Activated T-helper 1 cell treated with anti-CD3 and anti-CD28 coated beads, Interleukin-12 subunit alpha, Interleukin-12 subunit beta, Interleukin-2, Interleukin-4 antibody, amounts not matched to agents 30 ng/mL and 10 ng/mL and 1 ng/mL, durations not matched to agents 14 hours and 24 hours and 36 hours (primary cell): ENCODE data around the gene SPTBN1. TPM values are rescaled to one million over a fixed set of nuclear protein-coding genes. Genes with fewer than 3 reads are reported as not detected.

ENCODE experiments used
- DNase-seq: peaks from one replicate; pipeline ENCODE4 v3.0.0; 2021; ENCODE audit warnings: low spot score
- H3K27ac Mint-ChIP-seq: one replicate; pipeline ENCODE4 v1.8.0; 2021; ENCODE audit warnings: mild to moderate bottlenecking, mixed read lengths
- H3K27me3 Mint-ChIP-seq: one replicate; pipeline ENCODE4 v1.8.0; 2022; ENCODE audit warnings: mild to moderate bottlenecking, moderate library complexity, mixed read lengths; ENCODE audit not compliant: insufficient read depth
- H3K36me3 Mint-ChIP-seq: one replicate; pipeline ENCODE4 v1.8.0; 2021; ENCODE audit warnings: low read depth, mixed read lengths
- H3K4me1 Mint-ChIP-seq: one replicate; pipeline ENCODE4 v1.8.0; 2021; ENCODE audit warnings: low read depth, mixed read lengths
- H3K4me3 Mint-ChIP-seq: one replicate; pipeline ENCODE4 v1.8.0; 2021; ENCODE audit warnings: mild to moderate bottlenecking, moderate library complexity, mixed read lengths
- H3K9me3 Mint-ChIP-seq: one replicate; pipeline ENCODE4 v1.8.0; 2021; ENCODE audit warnings: mixed read lengths
- intact Hi-C: fragments of 100-400 bp; cut with micrococcal nuclease; formaldehyde crosslinking; loops from one replicate; pipeline ENCODE4 v1.15.1; 2024
- total RNA-seq: library from RNA; stranded (reverse); gene quantifications from 2 replicates; pipeline ENCODE4 v1.2.3, GENCODE V29; 2022

The SPTBN1 gene
- total RNA-seq, 1 donor from 2014 or later: 64.2 TPM

- H3K9me3 Mint-ChIP-seq: no peaks in the 10 kb centered on the region
- H3K27me3 Mint-ChIP-seq: no peaks in the 10 kb centered on the region
- peaks cover 94% of the 10 kb centered on the region for H3K4me1 Mint-ChIP-seq
- intact Hi-C loops: no loop called here
- H3K4me3 Mint-ChIP-seq: peak overlapping the region; percentile 79
- DNase-seq: no peak
- H3K36me3 Mint-ChIP-seq: peaks cover 15% of the 10 kb centered on the region
- peak overlapping the region; percentile 75 for H3K27ac Mint-ChIP-seq
These were observed 125.4 kb downstream of the SPTBN1 start for GRCh38 chr2:54581326-54582039.

DNA sequence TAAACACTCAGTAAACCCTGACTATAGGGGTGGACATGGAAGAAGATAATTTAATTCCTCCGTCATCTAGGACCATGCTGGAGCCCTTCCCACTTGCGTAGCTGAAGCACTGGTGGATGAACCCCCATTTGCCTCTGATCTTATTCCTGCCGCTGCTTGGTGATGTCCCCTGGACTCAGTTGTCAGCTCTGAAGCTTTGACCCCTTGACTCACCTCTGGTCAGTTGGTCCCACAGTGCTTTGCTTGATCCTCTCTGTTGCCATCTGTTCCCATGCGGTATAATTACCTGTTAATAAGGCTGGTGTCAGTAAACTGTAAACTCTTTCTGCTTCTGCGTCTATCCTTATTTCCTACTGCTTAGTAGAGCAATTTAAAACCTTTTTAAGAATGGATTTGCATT, 126.9 kb downstream of the SPTBN1 start:
- Mint-ChIP-seq H3K9me3 (no peaks in the 10 kb centered on the region), H3K27ac (peak overlapping the region; percentile 75), H3K27me3 (no peaks in the 10 kb centered on the region), H3K4me3 (peak overlapping the region; percentile 79), H3K36me3 (peaks cover 8% of the 10 kb centered on the region), H3K4me1 (peaks cover 94% of the 10 kb centered on the region)
- DNase-seq: no peak
- intact Hi-C loops: no loop called here

DNA sequence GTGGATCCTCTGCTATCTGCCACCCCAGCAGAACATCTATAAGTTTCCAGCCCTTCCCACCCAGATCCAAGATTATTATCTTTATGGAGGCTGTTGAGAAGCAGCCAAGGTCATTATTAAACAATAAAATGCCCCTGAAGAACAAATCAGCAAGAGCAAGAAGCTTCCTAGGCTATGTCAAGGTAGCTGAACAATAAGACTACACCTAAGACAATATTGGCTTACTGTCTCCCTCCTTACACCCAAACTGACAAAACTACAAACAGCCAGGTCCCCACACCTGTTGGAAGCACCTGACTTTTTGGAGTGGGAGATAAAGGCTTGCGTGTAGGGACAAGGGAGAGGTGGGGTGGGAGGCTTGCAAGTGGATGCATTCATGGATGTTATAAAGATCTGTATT, 128.5 kb downstream of the SPTBN1 start:
- no peaks in the 10 kb centered on the region for H3K27me3 Mint-ChIP-seq
- intact Hi-C loops: no loop called here
- peaks cover 92% of the 10 kb centered on the region for H3K4me1 Mint-ChIP-seq
- H3K9me3 Mint-ChIP-seq: no peaks in the 10 kb centered on the region
- no peak for DNase-seq
- H3K4me3 Mint-ChIP-seq: no peak overlapping the region
- H3K27ac Mint-ChIP-seq: no peak overlapping the region
- peaks cover 8% of the 10 kb centered on the region for H3K36me3 Mint-ChIP-seq

DNA sequence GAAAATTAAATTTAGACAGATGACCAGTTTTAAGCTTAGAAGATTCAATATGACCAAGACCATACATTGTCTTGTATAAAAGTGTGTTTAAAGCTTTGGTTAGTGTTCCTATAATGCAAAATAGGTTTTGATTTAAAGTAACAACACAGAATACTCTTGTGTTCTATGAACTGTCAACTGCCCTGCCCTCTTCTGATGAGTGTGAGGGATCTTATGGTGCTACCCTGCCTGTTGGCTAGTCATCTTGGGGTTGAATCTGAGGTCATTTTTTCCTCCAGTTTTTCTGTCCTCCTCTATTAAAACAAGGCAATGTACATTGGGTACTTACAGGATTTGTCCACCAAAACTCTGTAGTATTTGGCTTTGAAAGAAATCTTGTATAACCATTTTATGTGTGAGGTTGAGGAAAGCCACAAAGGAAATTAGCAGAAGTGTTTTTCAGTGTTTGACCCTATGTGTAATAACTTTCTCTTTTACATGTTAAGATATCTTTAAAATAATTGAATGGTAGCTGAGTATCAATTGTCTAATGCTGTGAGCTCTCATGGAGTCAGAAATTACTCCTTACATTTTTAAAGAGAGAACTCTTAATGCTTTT, 129.1 kb downstream of the SPTBN1 start:
- intact Hi-C loops: no loop called here
- Mint-ChIP-seq H3K9me3 (no peaks in the 10 kb centered on the region), H3K27me3 (no peaks in the 10 kb centered on the region), H3K4me3 (peak overlapping the region; percentile 58), H3K27ac (peak overlapping the region; percentile 24), H3K36me3 (peaks cover 8% of the 10 kb centered on the region), H3K4me1 (peaks cover 91% of the 10 kb centered on the region)
- no peak for DNase-seq

GRCh38 chr2:54586062-54586461, 129.9 kb downstream of the SPTBN1 start:
- Mint-ChIP-seq H3K4me3 (peak overlapping the region; percentile 58), H3K9me3 (no peaks in the 10 kb centered on the region), H3K36me3 (peaks cover 7% of the 10 kb centered on the region), H3K27me3 (no peaks in the 10 kb centered on the region), H3K4me1 (peaks cover 94% of the 10 kb centered on the region), H3K27ac (no peak overlapping the region)
- DNase-seq: no peak
- intact Hi-C loops: no loop called here

DNA sequence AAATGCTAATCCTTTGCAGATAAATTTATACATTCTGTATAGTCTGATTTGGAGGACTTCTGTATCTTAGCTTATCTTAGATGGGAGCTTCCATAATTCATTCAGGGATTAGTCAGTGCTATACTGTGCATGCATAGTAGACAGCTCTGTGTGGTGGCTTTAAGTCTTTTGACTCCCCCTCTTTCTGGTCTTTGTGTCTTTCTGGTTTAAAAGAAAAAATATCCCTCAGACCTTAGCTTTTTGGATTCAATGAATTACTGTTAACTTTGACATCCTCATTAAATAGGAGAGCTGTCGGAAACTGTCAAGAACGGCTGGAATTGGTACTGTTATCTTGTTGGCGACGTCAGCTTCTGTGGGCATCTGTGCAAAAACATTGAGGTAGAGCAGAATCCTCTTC, 130.4 kb downstream of the SPTBN1 start:
- Mint-ChIP-seq H3K9me3 (no peaks in the 10 kb centered on the region), H3K27me3 (no peaks in the 10 kb centered on the region), H3K4me3 (peak overlapping the region; percentile 12), H3K36me3 (peaks cover 7% of the 10 kb centered on the region), H3K4me1 (peaks cover 94% of the 10 kb centered on the region), H3K27ac (no peak overlapping the region)
- intact Hi-C loops: no loop called here
- DNase-seq: no peak

DNA sequence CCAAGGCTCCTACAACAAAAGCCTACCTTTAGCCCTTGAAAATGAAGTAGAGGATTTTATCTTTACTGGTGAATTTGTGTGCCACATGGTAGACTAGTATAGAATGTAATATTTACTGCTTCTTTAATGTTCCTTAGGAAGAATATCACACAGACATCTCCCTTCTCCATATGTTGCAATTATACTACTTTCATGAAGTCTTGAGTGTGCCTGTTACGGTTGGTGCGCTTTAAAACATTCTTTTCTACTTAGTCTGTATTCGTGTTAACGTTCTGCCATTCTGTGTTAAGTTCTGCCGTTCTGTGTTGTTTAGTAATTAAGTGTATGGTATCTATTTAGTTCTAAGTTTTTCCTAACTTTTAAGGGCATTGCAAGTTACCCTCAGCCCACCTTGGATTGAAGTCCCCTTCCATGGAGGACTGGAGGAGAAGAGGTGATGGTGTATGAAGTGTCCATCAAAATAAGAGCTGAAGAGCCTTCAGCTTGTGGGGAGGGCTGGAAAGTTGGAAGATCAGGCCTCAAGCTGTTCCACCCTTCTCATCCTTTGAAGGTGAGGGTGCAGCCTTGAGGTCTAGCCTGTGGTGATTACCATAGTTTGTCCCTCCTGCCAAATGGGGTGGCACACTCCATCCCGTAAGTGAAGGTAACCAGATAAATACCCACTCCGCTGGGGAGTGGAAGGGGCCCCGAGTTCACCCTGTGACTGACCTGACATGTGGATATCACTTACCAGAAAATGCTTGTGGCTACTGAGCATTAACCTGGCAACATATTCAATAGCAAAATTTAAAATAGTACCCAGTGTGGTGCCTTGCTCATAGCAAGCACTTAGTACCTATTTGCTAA, 131.3 kb downstream of the SPTBN1 start:
- H3K4me1 Mint-ChIP-seq: peaks cover 90% of the 10 kb centered on the region
- H3K27ac Mint-ChIP-seq: peak overlapping the region; percentile 64
- no peaks in the 10 kb centered on the region for H3K9me3 Mint-ChIP-seq
- DNase-seq: no peak
- intact Hi-C loops: no loop called here
- peak overlapping the region; percentile 50 for H3K4me3 Mint-ChIP-seq
- peaks cover 7% of the 10 kb centered on the region for H3K36me3 Mint-ChIP-seq
- H3K27me3 Mint-ChIP-seq: no peaks in the 10 kb centered on the region

DNA sequence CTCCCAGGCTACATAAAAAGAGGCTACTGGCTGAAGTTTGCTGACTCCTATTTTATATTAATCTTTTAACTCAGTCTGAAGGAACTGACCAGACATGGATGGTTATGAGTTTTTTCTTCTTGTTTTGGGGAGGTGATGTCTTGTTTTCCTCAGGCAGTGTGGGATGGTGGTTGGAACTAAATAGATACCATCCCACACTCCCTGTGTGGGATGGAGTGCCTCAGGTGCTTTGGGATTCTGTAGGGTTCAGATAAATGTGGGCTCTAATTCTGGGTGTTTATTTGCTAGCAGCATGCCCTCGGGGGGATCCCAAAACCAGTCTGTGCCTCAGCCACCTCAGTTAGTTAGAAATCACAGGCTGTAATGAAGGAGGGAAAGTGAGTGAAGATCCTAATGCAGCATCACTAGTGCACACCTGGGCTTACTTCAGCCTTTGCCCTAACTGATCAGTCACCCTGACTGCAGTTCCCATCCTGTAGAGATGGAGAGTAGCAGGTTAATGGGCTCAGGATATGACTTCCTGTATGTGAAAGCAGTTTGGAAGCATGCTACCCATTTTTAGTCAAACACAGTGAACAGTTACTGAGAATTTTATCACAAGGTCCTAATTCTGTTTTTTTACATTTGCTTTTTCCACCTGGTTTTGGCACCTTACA, 132.2 kb downstream of the SPTBN1 start:
- intact Hi-C loops: no loop called here

DNA sequence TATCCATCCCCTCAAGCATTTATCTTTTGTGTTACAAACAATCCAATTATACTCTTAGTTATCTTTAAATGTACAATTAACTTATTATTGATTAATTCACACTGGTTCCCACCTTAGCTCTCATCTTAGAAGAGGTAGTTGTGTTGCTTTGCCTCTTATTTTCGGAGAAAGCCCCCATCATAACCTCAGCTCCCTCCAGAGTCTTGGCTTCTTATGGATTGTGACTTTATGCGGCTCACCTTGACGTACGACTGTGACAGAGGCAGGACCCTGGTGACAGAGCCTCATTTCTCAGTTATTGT, 132.9 kb downstream of the SPTBN1 start:
- H3K36me3 Mint-ChIP-seq: peaks cover 13% of the 10 kb centered on the region
- peaks cover 85% of the 10 kb centered on the region for H3K4me1 Mint-ChIP-seq
- intact Hi-C loops: loop anchor here (1.0 kb wide), 5 partner anchors 8 to 17 kb away; no protein-coding TSS in a partner anchor
- H3K9me3 Mint-ChIP-seq: no peaks in the 10 kb centered on the region
- no peak for DNase-seq
- peak overlapping the region; percentile 70 for H3K4me3 Mint-ChIP-seq
- H3K27me3 Mint-ChIP-seq: no peaks in the 10 kb centered on the region
- H3K27ac Mint-ChIP-seq: peak overlapping the region; percentile 88

More for the DNA sequence above, 132.2 kb downstream of the SPTBN1 start:
- Mint-ChIP-seq H3K4me1 (peaks cover 88% of the 10 kb centered on the region), H3K27ac (peak overlapping the region; percentile 81), H3K9me3 (no peaks in the 10 kb centered on the region), H3K27me3 (no peaks in the 10 kb centered on the region), H3K4me3 (peak overlapping the region; percentile 48), H3K36me3 (peaks cover 11% of the 10 kb centered on the region)
- DNase-seq: no peak

GRCh38 chr2:54589340-54590215, 133.5 kb downstream of the SPTBN1 start:
- H3K4me1 Mint-ChIP-seq: peaks cover 79% of the 10 kb centered on the region
- intact Hi-C loops: loop anchor here (1.0 kb wide), 5 partner anchors 8 to 17 kb away; no protein-coding TSS in a partner anchor
- peaks cover 14% of the 10 kb centered on the region for H3K36me3 Mint-ChIP-seq
- peak overlapping the region; percentile 70 for H3K4me3 Mint-ChIP-seq
- no peak for DNase-seq
- H3K9me3 Mint-ChIP-seq: no peaks in the 10 kb centered on the region
- no peaks in the 10 kb centered on the region for H3K27me3 Mint-ChIP-seq
- peak overlapping the region; percentile 88 for H3K27ac Mint-ChIP-seq

DNA sequence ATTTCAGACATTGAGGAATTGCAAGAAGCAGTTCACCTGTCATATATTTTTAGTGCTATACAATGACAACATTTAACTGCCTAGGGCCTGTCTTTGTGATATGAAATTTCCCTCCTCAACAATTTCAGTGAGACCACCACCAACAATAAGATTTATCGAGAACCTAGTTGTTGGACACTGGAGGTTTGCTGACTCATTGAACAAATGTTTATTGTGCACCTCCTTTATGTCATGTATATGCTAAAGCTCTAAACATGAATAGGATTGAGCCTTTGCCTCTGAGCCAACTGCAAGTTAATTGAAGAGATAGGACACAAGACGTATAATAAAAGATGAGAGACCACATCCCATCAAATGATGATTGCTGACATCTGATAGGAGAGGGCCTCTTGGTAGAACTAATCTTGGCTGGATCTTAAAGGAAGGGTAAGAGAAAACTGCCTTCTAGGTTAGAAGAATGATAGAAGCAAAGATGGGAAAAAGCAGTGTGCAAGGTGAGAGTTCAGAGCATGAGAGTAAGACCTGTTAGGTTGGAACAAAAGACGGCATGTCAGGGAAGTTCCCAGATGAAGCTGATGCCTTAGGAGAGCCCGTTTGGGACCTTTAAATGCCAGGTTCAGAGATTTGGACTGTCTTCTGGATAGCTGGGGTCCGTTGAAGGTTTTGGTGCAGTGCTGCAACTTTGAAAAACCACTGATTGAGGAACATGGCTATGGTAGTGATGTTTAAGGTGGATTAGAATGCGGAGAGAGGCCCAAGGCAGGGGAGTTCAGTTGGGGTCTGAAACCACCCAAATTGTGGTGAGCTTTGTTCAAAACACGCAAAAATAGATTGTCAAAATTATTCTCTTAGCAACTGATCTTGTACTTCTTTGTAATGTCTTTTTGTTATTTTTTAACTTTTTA, 134.3 kb downstream of the SPTBN1 start:
- Mint-ChIP-seq H3K9me3 (no peaks in the 10 kb centered on the region), H3K27ac (peak overlapping the region; percentile 61)

More for the DNA sequence above, 134.3 kb downstream of the SPTBN1 start:
- no peak overlapping the region for H3K4me3 Mint-ChIP-seq
- peaks cover 16% of the 10 kb centered on the region for H3K36me3 Mint-ChIP-seq
- H3K27me3 Mint-ChIP-seq: no peaks in the 10 kb centered on the region
- intact Hi-C loops: no loop called here
- DNase-seq: no peak
- H3K4me1 Mint-ChIP-seq: peaks cover 71% of the 10 kb centered on the region
